ENCODE data around the gene POGZ.
"Not testable (repeated sequence)": the region's sequence is repeated elsewhere in the genome, so short reads cannot be mapped to it uniquely, and the experiment has no call there.

POGZ gene

DNA sequence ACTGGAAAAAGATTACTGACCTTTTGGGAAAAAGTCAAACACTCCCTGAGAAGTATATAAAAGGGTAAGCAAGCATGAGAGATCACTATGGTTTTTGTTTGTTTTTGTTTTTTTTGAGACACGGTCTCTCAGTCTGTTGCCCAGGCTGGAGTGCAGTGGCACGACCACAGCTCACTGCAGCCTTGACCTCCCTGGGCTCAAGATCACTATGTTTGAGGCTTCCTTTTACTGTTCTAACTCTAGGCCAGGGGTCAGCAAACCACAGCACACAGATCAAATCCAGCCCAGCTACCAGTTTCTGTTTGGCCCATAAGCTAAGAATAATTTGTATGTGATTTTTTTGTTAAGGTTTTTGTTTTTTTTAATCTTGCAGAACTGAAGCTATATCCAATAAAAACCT lies 34.2 kb downstream of the POGZ start:
- DNase-seq: no peak

DNA sequence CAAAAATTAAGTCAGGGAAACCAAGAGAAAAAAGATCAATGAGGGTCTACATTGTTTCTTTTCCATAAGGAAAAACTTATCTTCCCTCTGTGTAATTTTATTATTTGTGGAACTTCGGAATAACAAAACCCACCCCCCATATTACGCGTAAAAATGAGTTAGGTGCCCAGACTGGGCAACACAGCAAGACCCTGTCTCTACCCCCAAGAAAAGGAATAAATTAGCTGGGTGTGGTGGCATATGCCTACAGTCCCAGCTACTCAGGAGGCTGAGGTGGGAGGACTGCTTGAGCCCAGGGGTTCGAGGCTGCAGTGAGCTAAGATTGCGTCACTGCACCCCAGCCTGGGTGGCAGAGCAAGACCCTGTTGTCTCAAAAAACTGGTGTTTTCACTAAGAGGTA lies 39.5 kb downstream of the POGZ start:
- DNase-seq: no peak

DNA sequence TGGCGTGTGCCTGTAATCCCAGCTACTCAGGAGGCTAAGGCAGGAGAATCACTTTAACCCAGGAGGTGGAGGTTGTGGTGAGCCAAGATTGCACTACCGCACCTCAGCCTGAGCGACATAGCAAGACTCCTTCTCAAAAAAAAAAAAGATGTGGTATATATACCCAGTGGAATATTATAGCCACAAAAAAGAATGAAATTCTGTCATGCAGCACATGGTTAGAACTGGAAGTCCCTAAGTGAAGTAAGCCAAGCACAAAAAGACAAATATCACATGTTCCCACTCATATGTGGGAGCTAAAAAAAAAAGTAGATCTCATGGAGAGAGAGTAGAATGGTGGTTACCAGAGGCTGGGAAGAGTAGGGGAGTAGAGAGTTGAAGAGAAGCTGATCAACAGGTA lies 41.2 kb downstream of the POGZ start:
- no peak for DNase-seq

DNA sequence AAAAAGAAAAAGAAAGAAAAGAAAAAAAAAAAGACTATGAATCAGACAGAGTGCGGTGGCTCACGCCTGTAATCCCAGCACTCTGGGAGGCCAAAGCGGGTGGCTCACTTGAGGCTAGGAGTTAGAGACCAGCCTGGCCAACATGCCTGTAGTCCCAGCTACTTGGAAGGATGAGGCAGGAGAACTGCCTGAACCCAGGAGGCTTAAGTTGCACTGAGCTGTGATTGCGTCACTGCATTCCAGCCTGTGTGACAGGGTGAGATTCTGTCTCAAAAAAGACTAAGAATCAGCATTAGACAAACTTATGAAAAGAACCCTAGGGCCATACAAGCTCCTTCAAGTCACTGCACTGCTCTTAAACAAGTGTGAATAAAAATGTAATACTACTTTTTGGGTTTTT lies 43.1 kb downstream of the POGZ start:
- no peak for DNase-seq

DNA sequence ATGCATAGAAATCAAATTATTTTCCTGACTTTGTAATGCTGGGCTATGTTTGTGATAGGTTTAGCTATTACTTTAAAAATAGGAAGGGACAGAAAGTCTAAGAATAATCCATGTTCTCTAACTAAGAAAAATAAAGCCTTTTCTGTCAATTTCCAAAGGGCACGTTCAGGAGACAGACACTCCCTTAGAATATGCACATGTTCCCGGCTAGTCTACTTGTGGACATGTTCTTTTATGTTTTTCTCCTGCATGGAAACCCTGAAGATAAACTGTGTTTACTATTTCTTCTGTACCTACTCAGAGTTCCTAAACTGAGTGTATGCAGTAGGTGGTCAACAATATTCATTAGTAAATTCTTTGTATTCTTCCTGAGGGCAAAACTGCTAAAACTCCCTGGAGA lies 47.4 kb downstream of the POGZ start:
- no peak for DNase-seq

DNA sequence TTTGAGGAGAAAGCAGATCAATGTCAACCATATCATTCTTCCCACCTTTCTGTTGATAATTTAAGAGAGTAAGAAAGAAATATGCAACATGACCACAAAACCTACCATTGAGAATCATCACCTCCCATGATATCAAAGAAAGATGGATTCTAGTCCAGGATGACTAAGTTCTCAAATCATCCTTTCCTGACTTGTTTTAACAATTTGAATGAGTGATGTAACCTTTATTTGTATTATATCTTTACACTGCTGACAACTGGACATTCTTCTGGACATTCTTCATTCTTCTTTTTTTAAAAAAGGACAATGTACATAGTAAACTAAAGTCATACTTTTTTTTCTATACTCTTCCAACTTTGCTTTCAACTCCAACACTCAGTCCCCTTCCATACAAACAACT lies 50.4 kb downstream of the POGZ start:
- DNase-seq: no peak

DNA sequence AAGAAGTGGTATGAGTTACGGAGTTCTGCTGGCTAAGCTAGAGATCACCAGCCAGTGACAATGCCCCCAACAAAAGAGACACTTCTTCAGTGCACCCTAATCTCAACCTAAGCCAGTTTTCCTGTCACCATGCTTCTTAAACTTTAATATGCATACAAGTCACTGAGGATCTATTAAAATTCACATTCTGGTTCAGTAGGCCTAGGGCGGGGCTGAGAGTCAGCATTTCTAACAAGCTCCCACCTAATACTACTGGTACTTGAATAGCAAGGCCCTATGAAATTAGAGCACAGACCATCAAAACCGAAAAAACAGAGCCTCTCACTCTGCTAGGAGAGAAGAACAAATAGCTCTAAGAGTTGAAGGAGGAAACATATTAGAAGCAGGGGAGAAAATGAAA lies 52.0 kb downstream of the POGZ start:
- DNase-seq: no peak

DNA sequence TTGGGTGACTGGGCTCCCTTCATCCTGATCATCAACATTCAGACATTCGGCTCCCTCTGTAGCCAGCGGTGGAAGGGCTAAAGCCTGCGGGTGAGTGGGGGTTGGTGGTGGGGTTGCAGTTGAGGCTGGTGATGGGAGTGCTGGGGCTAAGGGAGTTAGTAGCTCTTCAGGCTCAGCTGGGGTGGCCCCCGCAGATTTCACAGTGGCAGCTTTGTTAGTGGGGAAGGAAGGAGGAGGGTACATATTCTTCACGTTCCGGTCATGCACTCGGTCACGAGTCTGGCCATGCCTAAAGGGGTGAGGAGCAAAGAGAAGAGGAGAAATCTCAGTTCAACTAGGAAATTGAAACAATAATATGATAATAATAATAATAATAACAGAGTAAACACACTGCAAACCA lies 53.1 kb downstream of the POGZ start:
- DNase-seq: peak in 12 of 51 donors; percentile 2 to 43 (median 13)

DNA sequence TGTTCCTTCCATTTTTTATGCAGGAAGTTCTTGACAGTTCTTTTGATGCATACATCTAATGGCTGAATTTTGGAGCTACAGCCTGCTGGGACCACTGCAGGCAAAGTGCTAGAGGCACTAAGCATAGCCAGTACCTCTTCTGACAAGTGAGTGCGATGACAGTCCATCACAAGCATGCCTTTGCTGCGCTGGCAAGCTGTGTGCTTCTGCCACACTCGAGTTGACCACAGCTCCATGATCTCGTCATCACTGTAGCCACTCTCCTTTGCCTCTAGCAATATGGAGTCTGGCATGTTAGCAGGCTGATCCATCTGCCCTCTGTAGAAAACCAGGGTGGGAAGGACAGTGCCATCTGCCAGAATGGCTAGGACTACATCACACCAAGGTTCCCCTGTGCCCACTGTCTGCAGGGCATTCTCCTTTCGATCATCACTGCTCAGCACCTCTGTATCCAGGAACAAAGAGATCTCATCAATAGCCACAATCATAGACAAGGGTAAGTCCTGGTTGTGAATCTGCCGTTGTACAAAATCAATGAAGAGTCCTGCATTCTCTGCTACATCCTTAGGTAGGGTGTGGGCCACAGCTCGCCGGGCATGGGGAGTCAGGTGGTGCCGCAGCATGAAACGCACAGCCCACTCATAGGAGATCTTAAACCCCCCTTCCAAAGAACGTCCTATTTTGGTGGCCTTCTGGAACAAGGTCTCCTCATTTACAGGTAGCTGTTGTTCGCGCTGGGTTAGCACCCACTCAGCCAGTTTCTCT lies 53.9 kb downstream of the POGZ start:
- DNase-seq: no peak

DNA sequence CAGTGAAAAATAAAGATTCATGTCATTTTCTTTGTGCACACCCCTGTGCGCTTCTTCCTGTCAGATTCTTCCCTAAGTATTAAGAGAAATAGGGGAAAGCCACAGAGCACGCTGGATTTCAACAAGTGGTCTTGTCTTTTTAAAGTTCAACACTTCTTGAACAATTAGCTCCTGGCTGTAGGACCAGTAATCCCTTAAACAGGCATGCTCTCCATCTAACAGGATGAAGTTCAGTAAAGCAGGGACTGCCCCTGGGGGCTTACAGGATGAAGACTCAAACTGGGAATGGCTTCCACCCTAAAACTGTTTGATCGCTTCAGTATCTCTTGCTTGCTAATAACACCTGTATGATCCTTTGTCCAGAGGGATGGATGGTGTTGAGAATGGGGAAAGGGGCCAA lies 55.7 kb downstream of the POGZ start:
- DNase-seq: no peak

DNA sequence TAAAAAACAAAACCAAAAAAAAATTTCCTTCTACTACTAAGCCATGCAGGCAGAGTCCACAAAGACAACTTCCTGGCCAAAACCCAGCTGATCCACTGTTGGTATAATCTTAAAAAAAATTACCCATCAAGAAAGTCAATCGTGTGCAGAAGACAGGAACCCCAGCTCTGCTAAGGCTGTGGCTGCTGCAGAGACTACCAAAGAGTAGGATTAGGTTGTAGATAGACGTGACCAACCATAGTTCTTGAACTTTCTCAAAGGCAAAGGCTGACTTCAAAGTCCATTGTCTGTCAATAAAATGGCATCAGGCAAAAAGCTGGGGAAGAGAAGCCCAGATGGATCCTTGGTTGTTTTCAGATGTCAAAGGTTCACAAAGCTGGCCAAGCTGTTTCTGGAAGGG lies 56.5 kb downstream of the POGZ start:
- no peak for DNase-seq

DNA sequence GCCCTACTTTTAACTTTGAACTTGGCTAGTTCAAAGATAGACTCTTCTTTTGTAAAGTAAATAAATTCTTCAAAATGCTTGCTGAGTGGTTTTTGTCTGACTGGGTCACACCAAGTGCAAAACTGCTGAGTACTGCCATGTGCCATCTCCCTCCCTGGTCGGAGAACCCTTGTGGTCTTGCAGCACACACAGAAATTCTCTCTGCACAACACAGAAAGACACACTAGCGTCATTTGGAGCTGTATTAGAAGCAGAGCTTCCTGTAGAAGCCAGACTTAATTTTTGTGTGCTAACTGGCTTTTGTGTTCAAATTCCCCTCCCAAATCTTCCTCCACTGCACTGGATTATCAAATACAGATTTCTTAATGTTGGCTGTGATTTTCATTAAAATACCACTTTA lies 57.4 kb downstream of the POGZ start:
- no peak for DNase-seq

DNA sequence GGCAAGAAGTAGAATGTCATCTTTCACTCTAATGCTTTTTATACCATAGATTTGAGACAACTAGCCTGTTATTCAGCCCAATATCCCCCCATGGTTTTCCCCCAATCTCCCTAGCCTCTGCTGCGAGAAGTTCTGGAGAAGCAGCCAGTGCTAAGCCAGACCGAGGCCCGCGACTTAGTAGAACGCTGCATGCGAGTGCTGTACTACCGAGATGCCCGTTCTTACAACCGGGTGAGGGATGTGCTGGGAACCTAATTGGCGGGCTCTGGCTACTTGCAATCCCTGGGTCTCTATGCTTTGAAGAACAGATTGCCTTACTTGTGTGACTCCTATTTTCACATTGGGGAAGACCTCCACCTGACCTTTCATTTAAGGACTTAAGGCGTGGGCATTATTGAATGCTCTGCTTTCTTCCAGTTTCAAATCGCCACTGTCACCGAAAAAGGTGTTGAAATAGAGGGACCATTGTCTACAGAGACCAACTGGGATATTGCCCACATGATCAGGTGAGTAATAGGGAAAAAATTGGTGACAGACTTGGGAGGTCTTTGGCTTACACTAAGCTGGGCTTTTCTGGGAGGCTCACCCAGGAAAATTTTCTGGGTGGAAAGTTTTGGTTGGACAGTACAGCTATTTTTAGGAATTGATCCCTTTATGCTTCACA lies 58.0 kb downstream of the POGZ start:
- no peak for DNase-seq

DNA sequence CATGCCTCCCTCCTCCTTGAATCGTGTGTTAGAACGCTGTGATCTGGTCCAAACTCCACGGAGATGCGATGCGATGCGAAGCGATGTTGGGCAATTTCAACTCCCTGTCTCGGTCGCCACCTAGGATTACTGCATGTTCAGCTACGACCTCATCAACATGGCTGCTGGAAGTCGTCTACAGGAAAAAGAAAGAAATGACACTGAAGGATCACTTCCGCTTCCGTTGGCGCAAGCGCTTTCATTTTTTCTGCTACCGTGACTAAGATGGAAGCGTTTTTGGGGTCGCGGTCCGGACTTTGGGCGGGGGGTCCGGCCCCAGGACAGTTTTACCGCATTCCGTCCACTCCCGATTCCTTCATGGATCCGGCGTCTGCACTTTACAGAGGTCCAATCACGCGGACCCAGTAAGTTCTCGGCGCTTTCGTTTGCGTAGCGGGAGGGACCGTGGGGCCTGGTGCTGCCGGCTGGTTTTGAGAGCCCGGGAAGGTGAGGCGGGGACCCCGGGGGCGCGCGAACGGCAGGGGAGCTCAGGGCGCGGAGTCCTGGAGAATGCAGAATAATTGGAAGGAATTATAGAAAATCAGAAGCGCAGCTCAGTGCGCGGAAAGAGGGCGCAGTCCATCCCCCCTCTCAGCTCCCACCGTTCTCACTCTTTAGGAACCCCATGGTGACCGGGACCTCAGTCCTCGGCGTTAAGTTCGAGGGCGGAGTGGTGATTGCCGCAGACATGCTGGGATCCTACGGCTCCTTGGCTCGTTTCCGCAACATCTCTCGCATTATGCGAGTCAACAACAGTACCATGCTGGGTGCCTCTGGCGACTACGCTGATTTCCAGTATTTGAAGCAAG lies 59.7 kb downstream of the POGZ start, which contains the start of gene PSMB4:
Gene PSMB4, plus strand, starts transcription at position 250 of the 848 bp plus-strand sequence. Its CDS starts 15 bp downstream, at position 265.
- DNase-seq: peak; percentile 40 to 96 (median 78)

DNA sequence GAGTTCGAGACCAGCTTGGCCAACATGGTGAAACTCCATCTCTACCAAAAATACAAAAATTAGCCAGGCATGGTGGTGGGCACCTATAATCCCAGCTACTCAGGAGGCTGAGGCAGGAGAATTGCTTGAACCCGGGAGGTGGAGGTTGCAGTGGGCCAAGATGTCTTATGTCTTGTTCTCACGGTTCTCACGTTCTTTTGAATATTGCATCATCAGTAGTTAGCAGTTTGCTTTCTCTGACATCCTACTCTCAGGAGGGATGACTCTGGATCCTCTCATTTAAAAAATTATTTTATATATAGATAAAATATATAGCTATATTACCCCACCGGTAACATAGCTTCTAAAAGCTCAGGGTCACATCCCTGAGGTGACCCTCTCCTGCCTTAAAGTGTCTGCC lies 63.0 kb downstream of the POGZ start:
- not testable (repeated sequence) for DNase-seq

DNA sequence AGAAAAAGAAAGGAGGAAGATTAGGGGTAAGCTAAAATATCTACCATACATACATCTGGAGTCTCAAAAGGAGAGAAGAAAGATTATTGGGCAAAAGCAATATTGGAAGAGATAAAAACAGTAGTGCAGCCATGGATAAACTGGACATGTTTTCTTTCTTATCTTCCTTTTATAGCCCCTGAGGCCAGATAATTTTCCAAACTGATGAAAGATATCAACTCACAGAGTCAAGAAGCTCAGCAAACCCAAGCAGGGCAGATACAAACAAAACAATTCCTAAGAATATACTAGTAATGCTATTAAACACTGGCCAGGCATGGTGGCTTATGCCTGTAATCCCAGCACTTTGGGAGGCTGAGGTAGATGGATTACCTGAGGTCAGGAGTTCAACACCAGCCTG lies 65.7 kb downstream of the POGZ start:
- DNase-seq: no peak

DNA sequence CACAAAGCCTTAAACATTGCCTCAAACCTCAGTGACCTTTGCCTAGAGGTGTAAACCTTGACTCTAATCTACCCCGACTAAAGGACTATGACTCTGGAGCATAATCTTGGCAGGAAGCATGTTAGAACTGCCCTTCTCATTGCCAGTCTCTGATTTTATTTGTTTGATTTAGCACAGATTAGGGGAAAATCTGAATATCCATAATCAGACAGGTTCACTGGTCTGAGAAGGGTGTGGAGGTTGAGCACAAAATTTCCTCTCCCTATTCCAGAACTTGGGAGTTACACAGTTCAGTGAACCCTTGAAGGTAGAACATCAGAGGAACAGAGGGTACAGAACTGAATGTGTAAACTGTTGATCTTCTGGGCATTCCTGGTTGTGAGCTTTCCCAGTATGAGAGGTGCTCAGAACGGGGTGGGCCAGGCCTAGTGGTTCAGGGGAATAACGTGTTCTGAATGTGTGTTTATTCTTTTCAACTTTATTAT lies 68.2 kb downstream of the POGZ start:
- DNase-seq: no peak

DNA sequence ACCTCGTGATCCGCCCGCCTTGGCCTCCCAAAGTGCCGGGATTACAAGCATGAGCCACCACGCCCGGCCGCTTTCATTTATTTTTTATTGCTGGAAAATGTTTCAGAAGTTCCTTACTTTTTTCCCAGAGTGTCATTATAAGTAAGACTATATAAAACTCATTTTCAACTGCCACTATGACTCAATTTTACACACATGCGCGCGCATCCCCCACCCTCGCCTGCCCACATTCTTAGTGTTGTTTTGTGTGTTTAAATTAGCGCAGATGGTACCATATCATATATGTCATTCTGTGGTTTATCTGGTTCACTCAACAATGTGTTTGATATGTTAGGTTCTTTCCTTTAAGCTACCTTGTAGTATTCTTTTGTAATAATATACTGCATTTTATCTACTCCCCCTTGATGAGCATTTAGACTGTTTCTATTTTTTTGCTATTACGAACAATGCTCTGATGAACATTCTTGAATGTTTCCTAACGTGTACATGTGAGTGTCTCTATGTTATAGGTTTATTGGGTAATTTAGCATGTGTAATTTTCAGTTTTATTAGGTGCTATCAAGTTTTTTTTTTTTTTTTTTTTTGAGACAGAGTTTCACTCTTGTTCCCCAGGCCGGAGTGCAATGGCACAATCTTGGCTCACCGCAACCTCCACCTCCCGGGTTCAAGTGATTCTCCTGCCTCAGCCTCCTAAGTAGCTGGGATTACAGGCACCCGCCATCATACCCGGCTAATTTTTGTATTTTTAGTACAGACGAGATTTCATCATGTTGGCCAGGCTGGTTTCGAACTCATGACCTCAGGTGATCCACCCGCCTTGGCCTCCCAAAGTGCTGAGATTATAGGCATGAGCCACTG lies 68.8 kb downstream of the POGZ start:
- not testable (repeated sequence) for DNase-seq

DNA sequence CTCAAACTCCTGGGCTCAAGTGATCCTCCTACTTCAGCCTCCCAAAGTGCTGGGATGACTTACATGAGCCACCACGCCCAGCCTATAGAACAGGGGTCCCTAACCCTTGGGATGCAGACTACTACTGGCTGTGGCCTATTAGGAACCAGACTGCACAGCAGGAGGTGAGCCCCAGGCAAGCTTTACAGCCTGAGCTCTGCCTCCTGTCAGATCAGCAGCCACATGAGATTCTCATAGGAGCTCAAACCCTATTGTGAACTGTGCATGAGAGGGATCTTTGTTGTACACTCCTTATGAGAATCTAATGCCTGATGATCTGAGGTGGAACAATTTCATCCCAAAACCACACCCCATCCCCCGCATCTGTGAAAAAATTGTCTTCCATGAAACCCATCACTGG lies 73.3 kb downstream of the POGZ start:
- no peak for DNase-seq

DNA sequence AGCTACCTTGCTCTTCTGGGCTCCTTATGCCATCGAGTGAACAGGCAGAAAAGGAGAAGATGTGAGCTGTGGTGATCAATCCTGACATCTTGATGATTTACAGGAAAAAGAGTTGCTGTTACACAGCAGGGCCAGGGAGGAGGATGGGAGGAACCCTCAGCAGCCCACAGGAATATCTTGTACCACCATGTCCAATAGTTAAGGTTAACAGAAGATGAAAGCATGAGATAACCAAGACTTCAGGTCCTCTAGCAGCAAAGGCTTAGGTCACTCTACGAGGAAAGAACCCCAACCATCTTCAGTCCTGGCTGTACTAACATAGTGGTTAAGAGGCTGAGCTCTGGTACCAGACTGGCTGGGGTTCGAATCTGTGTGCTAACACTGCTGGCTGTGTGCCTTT lies 74.7 kb downstream of the POGZ start:
- no peak for DNase-seq
